GM08714 (cell line): ENCODE measurements around the gene LGR4.

Experiments
- H3K4me3 ChIP-seq: fragments of 200-500 bp; sonication (Bioruptor generic); 2 replicates; pipeline ENCODE4 v1.5.1; 2014; ENCODE audit warnings: mild to moderate bottlenecking, low read length, inconsistent platforms
- ZNF274 ChIP-seq: IDR thresholded peaks from 2 replicates; pipeline ENCODE4 v1.6.1; 2012; ENCODE audit warnings: mild to moderate bottlenecking, low read depth, low read length

Gene LGR4

DNA sequence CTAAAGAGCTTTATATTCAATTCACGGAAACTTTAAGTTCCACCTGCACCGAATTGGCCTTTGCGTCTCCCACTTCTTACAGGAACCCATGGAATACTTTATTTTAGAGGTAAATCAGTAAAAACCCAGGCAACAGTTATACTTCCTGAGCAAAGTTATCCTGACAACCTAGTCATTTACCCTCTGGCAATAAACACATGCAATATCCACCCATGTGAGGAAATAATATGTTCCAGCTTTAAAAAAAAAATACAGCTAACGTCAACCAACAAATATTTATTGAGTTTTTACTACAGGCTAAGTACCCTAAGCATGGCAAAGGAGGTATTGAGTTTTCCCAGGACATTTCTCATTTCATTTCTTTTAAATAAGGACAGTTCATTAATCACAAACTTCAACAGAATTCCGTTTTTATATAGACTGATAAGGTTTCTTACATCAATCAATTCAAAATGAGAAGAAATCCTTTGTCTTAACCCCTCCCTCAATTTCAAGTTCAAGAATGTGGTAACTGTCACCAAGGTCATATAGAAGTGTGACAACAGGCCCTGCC is 71.2 kb downstream of the LGR4 start:
- no peak overlapping the region for H3K4me3 ChIP-seq
- TF ChIP-seq ZNF274, result no peak

DNA sequence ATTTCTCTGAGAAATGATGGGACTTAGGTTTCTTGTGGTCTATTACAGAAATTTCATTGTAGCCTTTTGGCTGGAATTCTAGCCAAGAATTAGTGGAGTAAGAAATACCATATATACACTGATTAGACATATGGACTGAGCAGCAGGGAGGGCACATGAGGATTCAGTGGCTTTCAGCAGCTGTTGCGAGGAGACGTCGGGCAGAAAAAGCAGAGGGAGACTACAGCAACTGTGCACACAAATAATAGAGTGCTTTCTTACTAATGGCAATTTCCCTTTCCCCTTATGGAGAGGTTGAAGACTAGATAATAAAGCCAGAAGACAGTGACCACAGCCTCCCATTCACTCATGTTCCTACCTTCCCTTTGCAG is 74.2 kb downstream of the LGR4 start:
- no peak for TF ChIP-seq ZNF274
- no peak overlapping the region for H3K4me3 ChIP-seq

DNA sequence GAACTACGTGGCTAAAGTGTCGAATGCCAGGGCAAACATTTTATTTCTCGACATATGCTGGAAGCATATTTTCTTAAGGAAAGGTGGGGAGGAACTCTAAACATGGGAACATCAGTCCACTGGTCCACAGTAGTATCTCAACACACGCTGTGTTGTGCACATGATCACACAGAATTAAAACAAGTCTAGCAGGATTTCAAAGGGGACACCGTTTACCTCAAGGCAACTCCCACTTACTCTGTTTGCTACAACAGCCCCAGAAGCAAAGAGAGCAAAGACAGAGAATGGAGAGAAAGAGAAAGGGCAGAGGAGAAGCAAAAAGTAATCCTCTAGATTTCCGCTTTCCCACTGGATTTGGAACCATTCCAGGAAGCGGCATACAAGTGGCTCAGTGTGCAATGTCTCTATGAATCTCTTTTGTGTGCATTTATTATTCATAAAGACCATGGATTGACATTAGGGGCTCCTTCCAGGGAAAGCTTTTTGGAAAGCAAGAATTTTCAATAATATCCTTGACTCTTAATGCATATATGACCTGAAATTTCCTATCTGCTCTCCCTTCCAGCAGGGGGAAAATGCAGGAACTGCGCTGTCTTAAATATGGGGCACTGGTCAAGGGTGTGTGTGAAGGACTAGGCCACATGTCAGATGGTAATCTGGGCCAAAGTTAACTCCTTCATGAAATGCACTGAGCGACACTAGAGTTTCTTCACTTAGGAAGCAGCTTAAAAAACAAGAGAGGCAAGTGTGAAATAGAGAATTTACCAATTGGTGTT is 74.8 kb downstream of the LGR4 start:
- no peak for TF ChIP-seq ZNF274
- H3K4me3 ChIP-seq, result no peak overlapping the region

DNA sequence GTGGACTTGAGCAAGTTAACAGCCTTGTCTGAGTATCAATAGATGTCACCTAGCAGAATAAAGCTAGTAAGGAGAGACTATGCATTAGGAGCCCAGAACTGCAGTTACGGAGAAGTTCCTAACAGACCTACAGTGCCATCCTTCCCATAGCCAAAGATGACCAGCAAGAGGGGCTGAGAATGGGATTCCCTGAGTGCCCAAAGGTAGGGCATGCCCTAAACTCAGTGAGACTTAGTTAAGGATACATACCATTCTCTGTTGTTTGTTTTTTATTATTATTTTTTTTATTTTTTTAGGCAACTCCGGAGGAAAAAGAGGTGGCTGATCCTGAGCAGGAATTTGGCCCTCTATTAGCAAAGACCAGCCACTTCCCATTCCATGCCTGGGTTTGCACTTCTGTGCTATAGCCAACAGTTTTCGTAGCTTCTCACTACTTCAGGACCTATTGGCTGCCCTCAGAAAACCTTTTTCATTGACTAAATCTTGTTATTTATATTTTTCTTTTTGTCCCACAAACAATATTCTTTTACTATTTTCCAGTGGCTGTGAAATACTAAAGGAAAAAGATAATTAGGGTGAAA is 76.2 kb downstream of the LGR4 start:
- TF ChIP-seq ZNF274, result no peak

DNA sequence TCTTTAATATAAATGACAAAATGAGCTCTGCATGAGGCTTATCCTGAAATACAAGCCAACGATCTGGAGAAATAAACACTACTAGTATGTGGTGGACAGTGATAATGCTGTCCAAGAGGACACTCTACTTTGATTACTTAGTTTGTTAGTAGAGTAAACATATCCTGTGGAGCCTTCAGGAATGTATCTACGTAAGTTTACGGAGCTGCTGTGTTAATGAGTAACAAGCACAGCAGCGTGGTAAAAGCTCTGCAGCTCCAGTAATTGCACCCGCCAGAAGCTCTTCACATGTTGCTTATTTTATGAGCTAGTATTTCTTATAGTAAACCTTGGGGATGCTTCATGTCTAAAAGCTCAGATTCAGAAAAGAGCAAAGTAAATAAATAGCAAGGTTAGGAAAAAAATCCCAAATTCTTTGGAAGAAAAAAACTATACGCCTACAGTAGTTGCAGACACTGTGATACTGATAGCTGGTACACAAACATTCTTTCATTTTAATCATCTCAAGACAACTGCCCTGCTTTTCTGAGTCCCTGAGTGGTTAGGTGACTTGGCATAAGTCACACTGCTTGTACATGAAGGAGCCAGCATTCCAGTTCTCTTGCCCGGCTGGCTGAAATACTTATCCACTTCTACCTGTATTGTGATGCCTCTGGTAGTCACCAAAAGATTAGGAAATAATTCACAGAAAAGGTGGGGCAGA is 76.9 kb downstream of the LGR4 start:
- TF ChIP-seq ZNF274, result no peak
- H3K4me3 ChIP-seq, result no peak overlapping the region

More for the DNA sequence above, 76.2 kb downstream of the LGR4 start:
- H3K4me3 ChIP-seq, result no peak overlapping the region

DNA sequence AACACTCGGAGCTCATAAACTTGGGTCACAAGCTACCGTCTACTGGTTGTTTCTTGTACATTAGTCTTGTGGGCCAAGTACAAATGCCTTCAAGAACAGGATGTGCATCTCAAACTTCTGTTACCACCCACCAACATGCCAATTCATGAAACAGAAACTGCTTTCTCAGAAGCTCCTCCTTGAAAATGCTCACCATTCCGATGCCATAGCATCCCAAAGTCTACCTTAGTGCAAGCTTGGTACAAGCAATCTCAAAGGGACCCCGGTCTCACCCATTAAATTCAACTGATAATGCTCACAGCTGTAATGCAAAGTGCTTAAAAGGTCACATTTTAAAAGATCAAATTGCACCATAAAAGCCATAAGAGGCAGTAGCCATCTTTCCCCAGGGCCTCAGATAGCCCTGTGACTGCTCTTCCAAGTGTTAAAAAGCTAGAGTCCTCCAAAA is 77.8 kb downstream of the LGR4 start:
- TF ChIP-seq ZNF274, result no peak
- H3K4me3 ChIP-seq, result no peak overlapping the region

DNA sequence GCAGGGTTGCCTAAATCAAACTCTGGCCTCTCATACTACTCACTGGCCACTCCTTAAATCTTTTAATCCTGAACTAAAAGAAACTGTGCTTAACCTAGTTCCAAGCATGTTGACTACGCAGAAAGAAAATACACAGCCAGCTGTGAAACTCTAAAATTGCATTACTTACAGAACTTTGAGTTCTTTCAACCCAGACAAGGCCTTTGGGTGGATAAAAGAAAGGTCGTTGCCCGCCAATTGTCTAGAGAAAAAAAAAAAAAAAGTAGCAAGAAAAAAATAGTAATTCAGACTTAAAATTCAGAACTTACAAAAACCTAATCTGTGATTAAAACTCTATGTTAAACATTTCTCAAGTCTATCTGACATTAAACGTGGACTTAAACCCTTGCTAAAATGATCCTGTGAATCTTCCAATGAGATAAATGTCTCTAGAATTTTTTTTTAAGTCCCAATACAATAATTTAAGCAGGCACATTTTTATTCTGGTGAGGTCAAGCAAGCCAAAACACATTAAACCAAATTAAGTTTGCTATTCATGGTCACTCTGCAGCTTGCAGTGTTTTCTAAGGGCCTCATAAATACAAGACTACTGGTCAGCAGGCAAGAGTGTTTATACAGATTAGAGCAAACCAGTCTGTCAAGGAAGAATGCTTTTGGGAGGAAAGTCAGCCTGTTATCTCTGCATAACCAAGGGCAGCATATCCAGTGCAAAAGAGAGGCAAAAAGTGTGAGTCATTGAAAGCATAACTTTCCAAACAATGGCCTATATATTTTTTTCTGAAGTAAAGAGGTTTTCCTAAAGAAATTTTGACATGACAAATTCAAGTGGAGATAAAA is 80.1 kb downstream of the LGR4 start:
- no peak overlapping the region for H3K4me3 ChIP-seq
- TF ChIP-seq ZNF274, result no peak

DNA sequence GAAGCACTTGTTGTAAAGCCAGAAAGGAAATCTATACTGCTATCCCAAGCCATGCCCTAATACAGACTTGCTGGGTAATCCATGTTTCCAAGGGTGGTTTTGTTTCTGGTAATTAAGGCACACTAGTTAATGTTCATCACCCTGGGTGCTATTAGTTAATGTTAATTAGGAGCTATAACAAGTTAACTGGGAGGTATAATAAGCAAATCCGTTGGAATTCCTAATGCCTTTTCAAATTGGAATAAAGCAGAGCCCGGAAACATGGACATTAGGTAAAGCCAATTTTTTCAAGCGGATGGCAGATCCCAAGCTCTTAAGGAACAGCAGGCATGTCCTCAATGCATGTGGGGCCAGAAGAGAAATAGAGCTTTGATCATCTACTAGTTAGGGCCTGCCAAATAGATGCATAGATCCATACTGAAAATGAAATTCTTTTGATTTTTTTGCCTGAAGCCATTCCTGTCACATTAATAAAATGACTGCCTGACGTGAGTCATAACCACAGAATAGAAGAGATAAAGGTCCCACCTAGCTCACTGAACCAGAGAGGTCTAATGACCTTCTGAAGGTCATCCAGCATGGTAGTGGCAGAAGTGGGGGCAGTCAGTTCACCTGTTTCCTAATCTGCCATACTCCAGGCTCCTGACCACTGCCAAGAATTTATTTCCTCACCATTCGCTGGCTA is 81.1 kb downstream of the LGR4 start:
- no peak overlapping the region for H3K4me3 ChIP-seq
- no peak for TF ChIP-seq ZNF274

DNA sequence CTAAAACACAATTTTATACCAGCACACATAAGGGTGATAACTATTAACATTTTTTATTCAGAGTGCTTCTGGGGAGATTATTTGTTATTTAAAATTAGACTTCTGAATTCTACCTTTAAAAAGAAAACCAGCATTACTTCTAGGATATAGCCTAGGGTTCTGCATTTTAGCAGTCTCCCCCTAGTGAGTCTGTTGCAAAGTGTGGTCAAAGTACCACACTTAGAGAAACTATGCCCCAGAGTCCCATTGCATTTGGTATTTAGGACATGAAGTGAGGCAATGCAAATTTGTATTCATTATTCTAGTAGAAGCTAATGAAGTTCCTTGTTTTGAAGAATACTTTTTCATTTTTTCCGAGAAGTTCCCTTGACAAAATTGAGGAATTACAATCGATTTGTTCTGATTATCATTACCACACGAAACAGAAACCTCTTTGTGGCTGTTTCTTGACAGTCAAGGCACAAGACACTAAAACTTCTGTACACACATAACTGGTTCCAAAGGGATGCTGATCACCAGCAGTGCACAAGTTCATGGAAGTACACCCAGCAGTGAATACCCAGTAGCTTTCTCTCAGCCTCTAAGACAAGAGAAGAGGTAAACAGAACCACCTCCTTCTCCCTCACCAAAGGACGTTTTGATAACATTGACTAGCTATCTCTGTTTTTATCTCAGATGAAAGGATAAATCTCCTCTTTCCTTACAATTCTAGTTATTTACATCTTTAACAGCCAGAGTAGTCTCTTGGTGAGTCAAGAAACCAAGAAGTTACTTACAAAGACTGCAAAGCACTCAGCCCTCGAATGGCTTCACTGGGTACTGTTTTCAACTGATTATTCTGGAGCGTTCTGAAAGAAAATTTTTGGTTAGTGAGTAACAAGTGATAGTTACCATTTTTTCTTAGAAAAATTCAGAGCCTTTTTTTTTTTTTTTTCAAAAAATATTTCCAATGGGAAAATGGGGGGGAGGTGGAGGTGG is 82.0 kb downstream of the LGR4 start:
- no peak for TF ChIP-seq ZNF274
- H3K4me3 ChIP-seq, result no peak overlapping the region

DNA sequence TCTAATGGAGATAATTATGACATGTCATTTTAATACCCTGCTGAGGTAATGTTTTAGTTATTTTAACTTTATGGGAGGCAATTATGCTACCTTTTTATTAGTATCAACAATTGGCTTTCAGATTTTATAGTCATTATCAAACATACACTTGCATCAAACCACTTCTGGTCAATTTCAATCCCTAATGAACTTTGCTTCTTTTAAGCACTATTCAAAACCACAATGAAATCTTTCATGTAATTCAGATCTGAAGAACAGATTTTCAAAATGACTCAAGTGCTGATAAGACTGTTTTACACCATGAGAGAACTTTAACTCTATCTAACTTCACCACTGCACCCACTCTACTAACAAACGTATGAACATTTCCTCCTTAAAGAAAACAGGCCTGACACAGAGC is 83.7 kb downstream of the LGR4 start:
- no peak overlapping the region for H3K4me3 ChIP-seq
- no peak for TF ChIP-seq ZNF274

DNA sequence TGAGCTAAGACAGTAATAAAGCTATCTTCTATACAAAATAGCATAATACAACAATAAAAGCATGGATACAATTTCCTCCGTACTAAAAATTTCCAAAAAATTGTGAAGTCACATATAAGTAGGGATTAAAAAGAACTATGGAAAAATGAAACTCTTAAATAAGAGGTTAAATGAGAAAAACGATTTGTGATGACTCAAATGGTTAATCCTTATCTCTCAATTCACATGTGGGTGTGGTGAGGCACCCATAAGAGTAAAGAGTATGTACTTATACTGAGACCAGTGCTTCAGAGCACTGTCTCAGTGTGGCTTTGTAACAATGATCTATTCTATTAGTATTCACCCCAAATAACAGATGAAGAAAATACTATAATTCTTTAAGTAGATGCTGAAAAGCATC is 84.6 kb downstream of the LGR4 start:
- H3K4me3 ChIP-seq, result no peak overlapping the region
- TF ChIP-seq ZNF274, result no peak

DNA sequence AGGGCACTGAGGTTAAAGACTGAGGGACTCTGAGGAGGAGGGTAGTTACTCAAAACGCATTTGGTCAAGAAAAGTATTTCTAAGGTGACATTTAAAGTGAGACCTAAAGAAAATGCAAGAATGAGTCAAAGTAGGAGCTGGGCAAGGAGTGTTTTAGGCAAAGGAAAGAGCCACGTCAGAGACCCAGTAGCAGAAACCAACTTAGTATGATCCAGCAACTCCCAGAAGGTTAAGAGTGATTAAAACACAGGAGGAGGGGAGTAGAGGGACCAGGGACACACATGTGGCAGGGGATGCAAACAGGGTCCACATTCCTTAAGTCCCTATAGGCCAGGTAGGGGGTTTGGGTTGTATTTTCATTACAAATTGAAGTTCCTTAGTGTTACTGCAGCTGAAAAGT is 85.2 kb downstream of the LGR4 start:
- no peak overlapping the region for H3K4me3 ChIP-seq
- no peak for TF ChIP-seq ZNF274
